Esophagus muscularis mucosa (tissue), 4 donors: ENCODE results near the gene MDC1. TPM values are rescaled to one million over a fixed set of nuclear protein-coding genes. Genes with fewer than 3 reads are reported as not detected.

Source experiments
- DNase-seq: peaks from one replicate; pipeline ENCODE4 v3.0.0-alpha.2; 2017; ENCODE audit errors: extremely low spot score
- H3K27ac ChIP-seq, 4 donors: fragments of 200-600 bp; sonication (generic); replicated peaks in 1 of 4; 1 replicate in 3 of 4; 2 replicates in 1 of 4; pipeline ENCODE4 v1.5.1; 2016 to 2019; ENCODE audit warnings: mild to moderate bottlenecking in 1 of 4
- H3K27me3 ChIP-seq, 4 donors: fragments of 200-600 bp; sonication (generic); one replicate each; pipeline versions ENCODE4 v1.5.1 to v1.6.0; 2016 to 2019
- H3K36me3 ChIP-seq, 4 donors: fragments of 200-600 bp; sonication (generic); one replicate each; pipeline ENCODE4 v1.5.1; 2016 to 2019
- H3K4me1 ChIP-seq, 4 donors: fragments of 200-600 bp; sonication (generic); one replicate each; pipeline ENCODE4 v1.5.1; 2016 to 2019
- H3K4me3 ChIP-seq, 4 donors: fragments of 200-600 bp; sonication (generic); 1 replicate in 2 of 4; 2 replicates in 2 of 4; pipeline ENCODE4 v1.5.1; 2016 to 2019; ENCODE audit warnings: mild to moderate bottlenecking in 4 of 4, moderate library complexity in 1 of 4
- H3K9me3 ChIP-seq, 4 donors: fragments of 200-600 bp; sonication (generic); 1 replicate in 3 of 4; 2 replicates in 1 of 4; pipeline ENCODE4 v1.5.1; 2016 to 2019
- CTCF ChIP-seq, 3 experiments: fragments of 200-600 bp in 2 of 3; fragments of 450-650 bp in 1 of 3; sonication (generic) in 2 of 3; IDR thresholded peaks; one replicate each; pipeline ENCODE4 v1.5.1; 2017 to 2019; ENCODE audit warnings: antibody characterized with exemption in 3 of 3, mild to moderate bottlenecking in 2 of 3, moderate library complexity in 1 of 3
- EP300 ChIP-seq: sonication (generic); formaldehyde crosslinking; IDR thresholded peaks from one replicate; pipeline ENCODE4 v1.6.1; 2017; ENCODE audit warnings: antibody characterized with exemption
- POLR2A ChIP-seq: fragments of 450-650 bp; IDR thresholded peaks from one replicate; pipeline ENCODE4 v1.6.1; 2017; ENCODE audit warnings: antibody characterized with exemption, moderate library complexity, mild to moderate bottlenecking, low read depth
- POLR2AphosphoS5 ChIP-seq, 2 donors: sonication (generic); formaldehyde crosslinking; IDR thresholded peaks; one replicate each; pipeline ENCODE4 v1.6.1; 2017; ENCODE audit warnings: antibody characterized with exemption in 2 of 2
- WGBS: methylation state at CpG from one replicate; pipeline ENCODE4 v1.1.5; 2018; 5-methylcytosine and 5-hydroxymethylcytosine counted together
- intact Hi-C: fragments of 100-400 bp; cut with DNase I; formaldehyde crosslinking; loops from one replicate; pipeline ENCODE4 v1.15.1; 2023
- total RNA-seq, 4 donors: library from RNA; depleted of rRNA; stranded (reverse); fragments of >200 nt; gene quantifications; one replicate each; pipeline versions ENCODE4 v1.1.0 to v1.2.1, GENCODE V29; 2016

MDC1 gene
- total RNA-seq, 4 donors from 2014 or later: 10.8 to 20.3 (median 13.1) TPM

- 8% methylated on average over 13 of the region's 13 CpGs for WGBS
- DNase-seq: no peak
- H3K36me3 ChIP-seq: peaks cover 19 to 46% (median 43%) of the 10 kb centered on the region in 4 donors
- H3K27ac ChIP-seq: peak overlapping the region; percentile 90 to 99 (median 90)
- peak overlapping the region; percentile 69 to 91 (median 84) for H3K4me3 ChIP-seq
- no peaks in the 10 kb centered on the region for H3K9me3 ChIP-seq
- intact Hi-C loops: loop anchor here (5.0 kb wide), 2 partner anchors 80 to 135 kb away; no protein-coding TSS in a partner anchor
- TF ChIP-seq EP300: no peak
- no peak for TF ChIP-seq CTCF (IDR thresholded peaks at IDR 0.05)
- no peak for TF ChIP-seq POLR2AphosphoS5 (IDR thresholded peaks at IDR 0.05)
- TF ChIP-seq POLR2A: no peak
- H3K4me1 ChIP-seq: peaks cover 43 to 73% (median 60%) of the 10 kb centered on the region in 4 donors
- H3K27me3 ChIP-seq: no peaks in the 10 kb centered on the region
Observed at GRCh38 chr6:30741789-30742315, 24.8 kb upstream of the MDC1 start.

- Histone ChIP-seq H3K36me3 (peaks cover 19 to 52% (median 49%) of the 10 kb centered on the region in 4 donors), H3K4me1 (peaks cover 45 to 74% (median 62%) of the 10 kb centered on the region in 4 donors), H3K27ac (peak overlapping the region; percentile 90 to 99 (median 90)), H3K4me3 (peak overlapping the region; percentile 69 to 91 (median 84)), H3K9me3 (no peaks in the 10 kb centered on the region), H3K27me3 (no peaks in the 10 kb centered on the region)
- intact Hi-C loops: loop anchor here (5.0 kb wide), 2 partner anchors 81 to 136 kb away; no protein-coding TSS in a partner anchor
- TF ChIP-seq POLR2AphosphoS5 (IDR thresholded peaks at IDR 0.05): no peak
- no peak for TF ChIP-seq CTCF (IDR thresholded peaks at IDR 0.05)
- TF ChIP-seq POLR2A: no peak
- TF ChIP-seq EP300: no peak
- DNase-seq: no peak
- 55% methylated on average over 8 of the region's 8 CpGs for WGBS
Observed at GRCh38 chr6:30741063-30741779, 24.1 kb upstream of the MDC1 start.

- no peaks in the 10 kb centered on the region for H3K9me3 ChIP-seq
- peak overlapping the region in 3 of 4 donors; percentile 0 to 99 (median 90) for H3K27ac ChIP-seq
- TF ChIP-seq POLR2AphosphoS5 (IDR thresholded peaks at IDR 0.05) (no peak), POLR2A (no peak), EP300 (no peak), CTCF (IDR thresholded peaks at IDR 0.05) (no peak)
- peaks cover 24 to 59% (median 57%) of the 10 kb centered on the region in 4 donors for H3K36me3 ChIP-seq
- 89% methylated on average over 2 of the region's 2 CpGs for WGBS
- H3K4me1 ChIP-seq: peaks cover 45 to 78% (median 65%) of the 10 kb centered on the region in 4 donors
- intact Hi-C loops: loop anchor here (5.0 kb wide), 2 partner anchors 82 to 137 kb away; no protein-coding TSS in a partner anchor
- no peak overlapping the region for H3K4me3 ChIP-seq
- no peak for DNase-seq
- no peaks in the 10 kb centered on the region for H3K27me3 ChIP-seq
Observed at GRCh38 chr6:30740540-30740870, 23.4 kb upstream of the MDC1 start.

GRCh38 chr6:30738532-30738931, 21.5 kb upstream of the MDC1 start:
- Histone ChIP-seq H3K4me3 (no peak overlapping the region), H3K27me3 (no peaks in the 10 kb centered on the region), H3K9me3 (no peaks in the 10 kb centered on the region), H3K27ac (no peak overlapping the region), H3K36me3 (peaks cover 38 to 79% (median 73%) of the 10 kb centered on the region in 4 donors), H3K4me1 (peaks cover 45 to 64% (median 57%) of the 10 kb centered on the region in 4 donors)
- no peak for TF ChIP-seq CTCF (IDR thresholded peaks at IDR 0.05)
- TF ChIP-seq POLR2A: no peak
- no peak for TF ChIP-seq POLR2AphosphoS5 (IDR thresholded peaks at IDR 0.05)
- TF ChIP-seq EP300: no peak
- DNase-seq: no peak
- intact Hi-C loops: no loop called here
- WGBS: 83% methylated on average over 6 of the region's 6 CpGs
